OCI-LY7 (cell line): ENCODE measurements around the gene BCAR3. TPM values are rescaled to one million over a fixed set of nuclear protein-coding genes. Genes with fewer than 3 reads are reported as not detected.

Experiments used
- BruUV-seq: library from RNA; stranded (reverse); fragments of 400-500 nt; replicated peaks from 2 replicates; lab custom pipeline; 2021; lab: Mats Ljungman, UMichigan
- CTCF ChIA-PET: fragments of 300-600 bp; sonication (Branson Sonifier 250); formaldehyde crosslinking; loops from one replicate; lab custom pipeline; 2022; ENCODE audit warnings: antibody characterized with exemption; ENCODE audit not compliant: unreplicated experiment; lab: Charles Lee
- POLR2A ChIA-PET: fragments of 300-600 bp; sonication (Branson Sonifier 250); formaldehyde crosslinking; loops from one replicate; lab custom pipeline; 2022; ENCODE audit warnings: antibody characterized with exemption; lab: Charles Lee
- DNase-seq: peaks from one replicate; pipeline ENCODE4 v3.0.0-alpha.2; 2015; ENCODE audit warnings: low spot score
- H2AFZ ChIP-seq: fragments of 200-600 bp; sonication (generic), shearing (Covaris generic); 2 replicates; pipeline ENCODE4 v1.6.1; 2014; ENCODE audit warnings: mild to moderate bottlenecking, antibody characterized with exemption, low read length, moderate library complexity
- H3K27ac ChIP-seq: fragments of 200-600 bp; sonication (generic); 2 replicates; pipeline ENCODE4 v1.5.1; 2014; ENCODE audit warnings: mixed run types, low read depth, mild to moderate bottlenecking, moderate library complexity, low read length, inconsistent platforms; ENCODE audit not compliant: poor library complexity, severe bottlenecking
- H3K36me3 ChIP-seq: fragments of 200-600 bp; sonication (generic); 2 replicates; pipeline ENCODE4 v1.6.1; 2014; ENCODE audit warnings: mild to moderate bottlenecking, antibody characterized with exemption, low read length, moderate library complexity, mixed read lengths; ENCODE audit not compliant: insufficient read depth
- H3K4me1 ChIP-seq: fragments of 200-600 bp; sonication (generic); 2 replicates; pipeline ENCODE4 v1.5.1; 2014; ENCODE audit warnings: mild to moderate bottlenecking, low read length; ENCODE audit not compliant: insufficient read depth, poor library complexity, severe bottlenecking
- H3K4me2 ChIP-seq: fragments of 200-600 bp; sonication (generic); 2 replicates; pipeline ENCODE4 v1.6.1; 2014; ENCODE audit warnings: mild to moderate bottlenecking, low read length
- H3K4me3 ChIP-seq: fragments of 200-600 bp; sonication (generic); 2 replicates; pipeline ENCODE4 v1.5.1; 2014; ENCODE audit warnings: mild to moderate bottlenecking, low read depth, low read length; ENCODE audit not compliant: poor library complexity, severe bottlenecking
- H3K79me2 ChIP-seq: fragments of 200-600 bp; sonication (generic); 2 replicates; pipeline ENCODE4 v1.6.1; 2016; ENCODE audit warnings: low read depth, mild to moderate bottlenecking, low read length, moderate library complexity, mixed read lengths; ENCODE audit not compliant: insufficient read depth
- H3K9me2 ChIP-seq: fragments of 200-600 bp; sonication (generic); 2 replicates; pipeline ENCODE4 v1.6.1; 2016; ENCODE audit warnings: mild to moderate bottlenecking, low read length, mixed read lengths; ENCODE audit not compliant: insufficient read depth
- H3K9me3 ChIP-seq: fragments of 200-600 bp; sonication (generic); 2 replicates; pipeline ENCODE4 v1.6.1; 2014; ENCODE audit warnings: mild to moderate bottlenecking, mixed run types, low read length, mixed read lengths
- H4K20me1 ChIP-seq: fragments of 200-600 bp; sonication (generic); 2 replicates; pipeline ENCODE4 v1.6.1; 2014; ENCODE audit warnings: mild to moderate bottlenecking, antibody characterized with exemption, low read length, moderate library complexity, mixed read lengths; ENCODE audit not compliant: insufficient read depth
- EZH2phosphoT487 ChIP-seq: fragments of 200-600 bp; sonication (generic); IDR thresholded peaks from 2 replicates; pipeline ENCODE4 v1.6.1; 2018; ENCODE audit warnings: low read depth, borderline replicate concordance, mild to moderate bottlenecking, mixed run types, antibody characterized with exemption, low read length, moderate library complexity, mixed read lengths
- intact Hi-C: fragments of 100-400 bp; cut with micrococcal nuclease; formaldehyde crosslinking; loops from one replicate; pipeline ENCODE4 v1.10.0; 2022; ENCODE audit not compliant: unreplicated experiment
- total RNA-seq, 2 experiments: library from RNA; depleted of rRNA in 1 of 2; stranded (reverse); fragments of >200 nt in 1 of 2; shearing (Covaris generic) in 1 of 2; gene quantifications; 2 replicates each; pipeline ENCODE4 v1.2.3, GENCODE V29; 2014 to 2022
- TF ChIP-seq, protein P1 (sequence below): fragments of 200-600 bp; sonication (generic); conservative IDR thresholded peaks from 2 replicates; pipeline ENCODE4 v1.5.1; 2014; ENCODE audit warnings: mild to moderate bottlenecking, antibody characterized with exemption, low read length, moderate library complexity, mixed read lengths

The BCAR3 gene
- total RNA-seq, 2 experiments from 2014 or later: 16.3 to 24.2 TPM

DNA sequence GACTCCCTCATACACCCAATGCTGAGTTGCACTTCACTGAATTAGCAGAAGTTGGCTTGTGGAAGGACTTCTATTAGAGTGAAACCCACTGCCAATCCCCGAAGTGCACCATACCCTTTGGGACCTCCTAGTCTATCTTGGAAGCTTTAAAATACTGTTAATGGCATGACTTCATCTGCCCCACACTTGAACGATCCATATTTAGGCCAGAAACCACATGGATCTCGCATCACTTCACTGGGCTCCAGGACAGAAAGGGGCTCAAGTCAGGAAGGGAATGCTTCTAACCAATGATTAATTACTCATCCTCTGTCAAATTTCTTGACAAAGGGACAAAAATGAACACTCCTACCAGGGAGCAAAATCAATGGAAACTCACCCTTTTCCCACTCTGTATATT is 69.1 kb downstream of the BCAR3 start:
- no peaks in the 10 kb centered on the region for H3K79me2 ChIP-seq
- H3K36me3 ChIP-seq: no peaks in the 10 kb centered on the region
- no peaks in the 10 kb centered on the region for H3K9me2 ChIP-seq
- no peak overlapping the region for H3K4me2 ChIP-seq
- no peak overlapping the region for H3K27ac ChIP-seq
- POLR2A ChIA-PET: interaction anchor here (0.7 to 1.7 kb wide), 3 partner anchors 13 to 459 kb away, joined by 3 to 4 read pairs (median 3); no protein-coding TSS in a partner anchor
- intact Hi-C loops: no loop called here
- DNase-seq: no peak
- no peaks in the 10 kb centered on the region for H4K20me1 ChIP-seq
- no peak overlapping the region for H3K4me3 ChIP-seq
- CTCF ChIA-PET: no interaction called here
- no peaks in the 10 kb centered on the region for H3K9me3 ChIP-seq
- H2AFZ ChIP-seq: no peak overlapping the region
- BruUV-seq: no TSS peak
- H3K4me1 ChIP-seq: peaks cover 5% of the 10 kb centered on the region
- TF ChIP-seq EZH2phosphoT487: no peak
- TF ChIP-seq, protein P1, sequence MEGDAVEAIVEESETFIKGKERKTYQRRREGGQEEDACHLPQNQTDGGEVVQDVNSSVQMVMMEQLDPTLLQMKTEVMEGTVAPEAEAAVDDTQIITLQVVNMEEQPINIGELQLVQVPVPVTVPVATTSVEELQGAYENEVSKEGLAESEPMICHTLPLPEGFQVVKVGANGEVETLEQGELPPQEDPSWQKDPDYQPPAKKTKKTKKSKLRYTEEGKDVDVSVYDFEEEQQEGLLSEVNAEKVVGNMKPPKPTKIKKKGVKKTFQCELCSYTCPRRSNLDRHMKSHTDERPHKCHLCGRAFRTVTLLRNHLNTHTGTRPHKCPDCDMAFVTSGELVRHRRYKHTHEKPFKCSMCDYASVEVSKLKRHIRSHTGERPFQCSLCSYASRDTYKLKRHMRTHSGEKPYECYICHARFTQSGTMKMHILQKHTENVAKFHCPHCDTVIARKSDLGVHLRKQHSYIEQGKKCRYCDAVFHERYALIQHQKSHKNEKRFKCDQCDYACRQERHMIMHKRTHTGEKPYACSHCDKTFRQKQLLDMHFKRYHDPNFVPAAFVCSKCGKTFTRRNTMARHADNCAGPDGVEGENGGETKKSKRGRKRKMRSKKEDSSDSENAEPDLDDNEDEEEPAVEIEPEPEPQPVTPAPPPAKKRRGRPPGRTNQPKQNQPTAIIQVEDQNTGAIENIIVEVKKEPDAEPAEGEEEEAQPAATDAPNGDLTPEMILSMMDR: no peak

DNA sequence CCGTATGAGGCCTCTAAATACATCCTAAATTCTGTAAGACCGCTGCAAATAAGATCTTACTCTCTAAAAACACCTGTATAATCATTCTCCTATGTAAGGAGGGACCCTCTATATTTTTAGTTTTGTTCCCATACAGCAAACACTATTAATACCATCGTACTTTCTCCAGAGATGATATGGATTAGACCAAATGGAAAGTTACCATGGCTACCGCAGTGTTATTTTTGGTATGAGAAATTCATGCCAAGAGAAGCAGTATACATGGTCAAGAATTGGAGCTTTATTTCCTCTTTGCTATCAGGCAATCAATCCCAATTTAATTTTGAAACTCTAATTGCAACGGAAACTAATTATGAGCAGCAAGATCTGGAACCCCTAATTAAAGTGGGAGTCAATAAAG is 70.0 kb downstream of the BCAR3 start:
- BruUV-seq: no TSS peak
- Histone ChIP-seq H3K79me2 (no peaks in the 10 kb centered on the region), H2AFZ (no peak overlapping the region), H3K4me3 (no peak overlapping the region), H3K9me2 (no peaks in the 10 kb centered on the region), H3K36me3 (no peaks in the 10 kb centered on the region), H3K9me3 (no peaks in the 10 kb centered on the region), H3K27ac (no peak overlapping the region), H3K4me1 (no peaks in the 10 kb centered on the region), H3K4me2 (no peak overlapping the region), H4K20me1 (no peaks in the 10 kb centered on the region)
- POLR2A ChIA-PET: interaction anchor here (0.7 kb wide), 2 partner anchors 297 to 458 kb away, joined by 3 read pairs; no protein-coding TSS in a partner anchor
- intact Hi-C loops: no loop called here
- no peak for TF ChIP-seq EZH2phosphoT487
- TF ChIP-seq, protein P1: no peak
- DNase-seq: no peak
- CTCF ChIA-PET: interaction anchor here (0.6 kb wide), 1 partner anchor 226 kb away, joined by 3 read pairs; no protein-coding TSS in a partner anchor

DNA sequence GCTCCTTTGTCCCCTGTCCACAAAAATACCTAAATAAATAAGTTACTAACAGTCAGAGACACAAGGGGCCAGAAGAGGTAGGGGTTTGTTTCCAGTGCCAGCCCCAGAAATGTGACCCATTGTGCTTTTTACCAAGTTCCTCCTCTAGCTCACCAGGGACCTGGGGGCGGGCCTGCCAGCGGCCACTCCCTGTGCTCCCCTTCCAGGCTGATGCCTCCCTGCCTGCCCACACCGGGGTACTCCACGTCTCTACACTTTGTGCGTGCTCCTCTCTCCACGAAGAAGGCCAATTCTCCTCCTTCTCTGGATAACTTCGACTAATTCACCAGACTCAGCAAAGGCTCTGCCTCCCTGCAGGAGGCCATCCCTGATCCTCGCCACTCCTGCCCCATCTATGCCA is 72.1 kb downstream of the BCAR3 start:
- H2AFZ ChIP-seq: no peak overlapping the region
- TF ChIP-seq, protein P1: no peak
- no peak for TF ChIP-seq EZH2phosphoT487
- BruUV-seq: no TSS peak
- H3K9me2 ChIP-seq: no peaks in the 10 kb centered on the region
- ChIA-PET CTCF (no interaction called here), POLR2A (no interaction called here)
- H3K27ac ChIP-seq: no peak overlapping the region
- no peaks in the 10 kb centered on the region for H3K9me3 ChIP-seq
- H3K4me2 ChIP-seq: no peak overlapping the region
- H3K4me1 ChIP-seq: no peaks in the 10 kb centered on the region
- H3K79me2 ChIP-seq: no peaks in the 10 kb centered on the region
- no peak for DNase-seq
- H4K20me1 ChIP-seq: no peaks in the 10 kb centered on the region
- no peak overlapping the region for H3K4me3 ChIP-seq
- H3K36me3 ChIP-seq: no peaks in the 10 kb centered on the region
- intact Hi-C loops: no loop called here
